ENCODE measurements around the gene GRAMD1B. TPM values are rescaled to one million over a fixed set of nuclear protein-coding genes. Genes with fewer than 3 reads are reported as not detected.

Gene GRAMD1B
- total RNA-seq, 1 donor from 2014 or later, result 17.6 TPM

DNA sequence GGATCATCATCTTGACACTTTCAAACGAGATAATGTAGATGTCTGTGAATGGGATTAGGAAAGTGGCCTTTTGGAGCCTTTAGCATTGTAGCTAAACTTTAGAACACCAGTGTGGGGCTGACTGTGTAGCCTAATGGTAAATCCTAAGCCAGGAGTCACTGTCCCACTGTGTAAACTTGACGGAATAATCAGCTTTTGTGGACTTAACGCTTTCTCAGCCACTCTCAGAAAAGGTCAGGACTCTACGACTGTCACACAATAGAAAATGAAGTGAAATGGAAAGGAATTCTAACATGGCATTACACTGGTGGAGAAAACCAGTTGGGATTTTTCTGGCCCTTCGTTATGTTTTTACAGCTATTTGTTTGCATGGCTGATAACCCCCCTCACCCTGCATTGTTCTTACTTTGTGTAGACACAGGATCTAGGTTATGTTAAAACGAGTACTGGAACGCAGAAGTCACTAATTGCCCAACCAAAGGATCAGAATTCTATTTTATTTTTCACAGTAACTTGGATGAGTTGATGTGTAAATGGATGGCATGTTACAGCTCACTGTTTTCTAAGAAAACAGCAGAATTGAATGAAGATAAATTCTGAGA is 22.0 kb upstream of the GRAMD1B start:
- ATAC-seq (no peak), DNase-seq (ENCODE audit: missing footprints) (no peak)
- intact Hi-C loops (cut with DNase I), result loop anchor here (1.0 to 2.0 kb wide), 3 partner anchors 70 to 105 kb away; no protein-coding TSS in a partner anchor

DNA sequence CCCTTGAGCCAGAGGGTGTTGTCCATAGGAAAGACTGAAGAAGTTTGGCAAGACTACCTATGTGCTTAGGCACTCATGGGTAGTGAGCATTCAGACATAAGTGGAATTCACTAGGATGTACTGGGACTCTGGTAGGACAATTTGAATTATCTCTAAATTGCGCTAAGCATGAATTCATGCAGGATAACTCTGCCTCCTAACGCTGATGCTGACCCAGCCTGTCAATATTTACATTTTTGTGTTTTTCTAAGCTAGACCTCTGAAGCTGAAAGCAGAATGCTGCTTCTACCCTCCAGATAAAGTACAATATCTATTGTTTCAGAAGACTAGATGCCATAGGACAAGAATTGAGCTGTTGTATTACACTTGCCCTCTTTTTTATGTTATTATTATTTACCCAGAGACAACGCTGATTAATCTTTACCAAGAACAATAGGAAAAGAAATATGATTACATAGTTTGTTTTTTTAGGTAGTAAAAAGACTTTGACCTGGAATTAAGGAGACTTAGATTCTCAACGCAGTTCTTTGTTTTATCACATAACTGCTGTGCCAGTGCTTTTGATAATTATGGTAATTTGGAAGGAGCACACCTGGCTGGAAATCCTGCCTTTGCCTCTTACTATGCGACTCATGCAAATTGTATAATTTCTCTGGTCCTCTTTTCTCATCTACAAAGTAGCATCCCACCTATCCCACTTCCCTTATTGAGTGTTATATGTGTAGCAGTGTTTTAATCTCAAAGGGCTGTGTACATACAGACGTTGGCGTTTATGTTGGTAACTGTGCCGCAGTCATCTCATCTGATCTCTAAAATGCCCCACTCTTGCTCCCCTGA is 21.2 kb upstream of the GRAMD1B start:
- ATAC-seq (no peak), DNase-seq (ENCODE audit: missing footprints) (no peak)
- intact Hi-C loops (cut with DNase I), result loop anchor here (1.0 kb wide), 1 partner anchor 102 kb away; no protein-coding TSS in a partner anchor

DNA sequence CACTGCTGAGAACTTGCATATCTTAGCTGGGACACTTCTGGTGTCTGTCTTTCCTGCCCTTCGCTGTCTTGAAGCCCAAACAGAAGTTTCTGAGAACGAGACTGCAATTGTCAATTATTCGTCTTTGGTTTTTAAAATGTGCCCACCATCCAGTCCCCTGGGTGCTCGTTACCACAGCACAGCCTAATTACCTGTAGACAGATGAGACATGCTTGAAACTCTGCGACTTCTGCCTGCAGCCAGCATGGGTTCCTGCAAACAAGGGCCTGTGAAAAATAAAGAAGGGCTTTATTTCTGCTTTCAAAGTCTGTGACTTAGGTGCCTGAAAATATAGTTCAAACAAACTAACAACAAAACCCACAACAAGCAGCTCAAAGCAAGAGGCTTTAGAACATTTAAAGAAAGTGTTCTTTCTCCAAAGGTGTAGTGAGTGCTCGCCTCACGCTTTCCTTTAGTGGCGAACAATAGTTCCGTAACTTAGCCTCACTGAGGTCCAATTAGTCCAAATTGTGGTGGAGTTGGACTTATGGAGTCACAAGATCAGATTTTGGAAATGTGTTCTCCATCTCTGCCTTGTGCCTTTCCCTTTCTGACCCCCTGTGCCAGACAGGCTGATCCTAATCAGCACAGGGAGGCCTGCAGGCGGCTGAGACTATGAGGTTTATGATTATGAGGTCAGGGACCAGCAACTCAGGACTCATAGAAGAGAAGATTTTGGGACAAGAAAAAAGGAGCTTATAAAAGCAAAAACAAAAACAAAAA is 20.4 kb upstream of the GRAMD1B start:
- intact Hi-C loops (cut with DNase I), result no loop called here
- no peak for DNase-seq (ENCODE audit: missing footprints)
- no peak for ATAC-seq

DNA sequence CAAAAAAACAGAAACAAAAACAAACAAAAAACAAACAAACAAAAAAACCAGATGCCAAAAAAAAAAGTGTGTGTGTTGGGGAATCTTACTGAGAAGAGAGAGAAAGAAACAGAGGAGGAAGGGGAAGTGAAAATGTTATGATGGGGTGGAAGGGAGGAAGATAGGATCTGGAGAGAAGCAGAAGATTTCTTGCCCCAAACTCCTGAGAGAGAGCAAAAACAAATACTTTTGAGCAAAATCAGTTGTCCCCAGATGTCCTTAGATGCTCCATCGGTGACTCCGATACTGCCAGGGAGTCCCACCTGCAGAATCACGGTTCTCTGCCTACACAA is 19.9 kb upstream of the GRAMD1B start:
- intact Hi-C loops (cut with DNase I), result no loop called here
- no peak for ATAC-seq

DNA sequence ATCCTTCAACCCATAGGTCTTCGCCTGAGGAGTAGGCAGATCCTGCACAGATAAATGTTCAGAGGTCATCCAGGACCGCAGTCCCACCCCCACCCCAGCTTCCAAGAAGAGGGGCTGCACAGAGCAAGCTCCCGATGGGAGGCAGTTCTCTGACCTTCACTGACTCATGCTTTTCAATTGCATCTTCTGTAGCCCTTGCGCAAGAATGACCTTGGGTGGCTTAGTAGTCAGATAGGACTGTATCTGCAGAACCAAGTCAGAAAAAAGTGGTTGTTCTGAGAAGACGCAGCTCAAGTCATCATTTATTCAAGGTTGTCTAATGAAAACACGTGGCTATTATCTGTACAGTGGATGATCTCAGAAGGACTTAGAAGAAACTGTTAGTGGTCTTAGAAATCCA is 16.4 kb upstream of the GRAMD1B start:
- ATAC-seq (no peak), DNase-seq (ENCODE audit: missing footprints) (no peak)
- intact Hi-C loops (cut with DNase I), result no loop called here

More for the DNA sequence above, 19.9 kb upstream of the GRAMD1B start:
- no peak for DNase-seq (ENCODE audit: missing footprints)

DNA sequence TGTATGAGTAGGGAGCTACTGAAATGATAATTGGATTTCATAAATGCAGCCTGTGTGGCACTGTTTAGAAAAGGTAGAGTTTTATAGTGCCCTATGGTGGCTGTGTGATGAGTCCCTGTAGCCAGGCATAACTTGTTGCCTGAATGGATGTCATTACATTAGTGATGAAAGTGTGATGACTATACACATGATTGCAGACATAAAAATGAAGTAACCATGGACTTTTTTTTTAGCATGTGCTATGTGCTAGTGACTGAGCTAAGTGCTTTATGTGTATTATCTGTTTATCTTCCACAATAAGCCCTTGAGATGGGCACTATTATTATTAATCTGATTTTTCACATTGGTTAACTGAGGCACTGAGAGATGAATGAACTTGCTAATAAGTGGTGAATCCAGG is 13.5 kb upstream of the GRAMD1B start:
- intact Hi-C loops (cut with DNase I), result no loop called here
- DNase-seq (ENCODE audit: missing footprints) (no peak), ATAC-seq (no peak)

DNA sequence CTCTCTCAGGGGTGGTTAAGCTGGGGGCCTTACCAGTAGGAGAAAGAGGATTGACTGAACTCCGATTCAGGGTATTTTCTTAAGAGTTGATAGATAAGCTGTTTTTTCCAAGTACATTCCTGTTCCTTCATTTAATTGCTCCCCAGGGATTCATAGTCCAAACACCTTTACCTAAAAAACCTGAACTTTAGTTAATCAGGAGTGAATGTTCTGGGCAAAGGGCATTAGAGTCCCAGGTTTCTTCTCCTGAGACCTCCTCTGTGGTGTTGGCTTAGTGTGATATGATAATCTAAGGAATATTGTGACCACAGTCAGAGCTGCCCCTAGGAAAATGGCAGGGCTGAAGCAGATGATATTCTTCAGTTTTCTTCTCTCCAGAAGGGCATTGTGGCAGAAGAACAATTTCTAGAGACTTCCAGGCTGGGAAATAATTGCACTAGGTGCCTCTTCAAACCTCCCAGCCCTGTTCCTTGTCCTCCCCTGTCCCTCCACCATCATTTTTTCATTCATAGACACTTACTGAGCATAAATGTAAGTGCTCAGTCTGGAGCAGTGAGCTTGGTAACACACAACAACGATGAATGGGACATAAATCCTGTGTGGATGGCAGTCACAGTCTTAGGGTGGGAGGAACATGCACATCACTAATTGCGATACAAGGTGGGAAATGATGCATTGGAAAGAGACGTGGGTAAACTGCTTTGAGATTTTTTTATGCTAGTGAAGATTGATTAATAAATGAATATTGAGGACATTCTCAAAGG is 11.5 kb upstream of the GRAMD1B start:
- ATAC-seq, result no peak
- no peak for DNase-seq (ENCODE audit: missing footprints)
- intact Hi-C loops (cut with DNase I), result no loop called here

DNA sequence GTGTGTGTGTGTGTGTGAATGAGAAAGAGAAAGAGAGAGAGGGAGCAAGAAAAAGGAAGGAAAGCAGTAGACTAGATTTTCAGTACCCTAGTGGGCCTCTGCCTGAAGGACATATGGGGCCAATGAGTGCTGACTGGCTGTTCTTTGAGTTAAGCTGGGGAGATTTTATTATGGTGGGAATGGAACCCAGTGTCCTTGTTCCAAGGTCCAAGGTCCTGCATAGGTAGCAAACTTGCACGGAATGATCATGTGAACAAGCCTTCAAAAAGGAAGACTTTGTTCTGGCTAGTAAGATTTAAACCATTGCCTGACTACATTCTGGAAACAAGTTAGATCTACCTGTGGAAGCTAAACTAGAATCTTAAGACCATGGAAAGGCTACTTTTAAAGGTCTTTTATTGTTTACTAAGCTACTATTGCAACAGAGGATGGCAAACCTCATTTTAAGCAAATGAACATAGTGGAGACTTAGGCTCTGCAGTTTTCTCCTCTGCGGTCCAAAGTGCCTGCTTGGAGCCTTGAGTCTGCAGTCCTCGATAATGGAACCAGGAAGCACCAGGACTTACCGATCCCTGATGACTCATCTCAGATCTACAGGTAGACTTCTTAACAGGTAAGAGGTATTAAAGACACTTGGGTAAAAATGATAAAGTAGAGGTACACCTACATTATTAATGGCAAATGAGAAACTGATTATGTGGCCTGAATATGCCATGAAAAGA is 10.2 kb upstream of the GRAMD1B start:
- ATAC-seq (no peak), DNase-seq (ENCODE audit: missing footprints) (no peak)
- intact Hi-C loops (cut with DNase I), result no loop called here

DNA sequence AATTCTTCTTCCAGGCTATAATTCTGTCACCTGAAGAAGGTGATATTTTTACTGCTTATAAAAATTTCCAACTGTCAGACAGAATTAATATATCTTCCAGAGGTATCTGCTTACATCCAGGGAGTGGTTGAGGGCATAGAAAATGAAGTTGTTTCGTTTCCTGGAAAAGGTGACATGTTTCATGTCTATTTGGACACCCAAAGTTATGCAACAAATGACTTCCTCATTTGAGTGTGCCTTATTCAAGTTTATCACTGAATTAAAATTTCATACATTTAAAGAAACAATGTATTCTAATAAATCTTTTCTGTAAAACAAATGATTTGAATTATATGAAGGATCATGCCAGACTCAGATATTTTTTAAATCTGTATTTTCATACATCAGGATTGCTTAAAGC is 8.5 kb upstream of the GRAMD1B start:
- DNase-seq (ENCODE audit: missing footprints) (no peak), ATAC-seq (no peak)
- intact Hi-C loops (cut with DNase I), result no loop called here

DNA sequence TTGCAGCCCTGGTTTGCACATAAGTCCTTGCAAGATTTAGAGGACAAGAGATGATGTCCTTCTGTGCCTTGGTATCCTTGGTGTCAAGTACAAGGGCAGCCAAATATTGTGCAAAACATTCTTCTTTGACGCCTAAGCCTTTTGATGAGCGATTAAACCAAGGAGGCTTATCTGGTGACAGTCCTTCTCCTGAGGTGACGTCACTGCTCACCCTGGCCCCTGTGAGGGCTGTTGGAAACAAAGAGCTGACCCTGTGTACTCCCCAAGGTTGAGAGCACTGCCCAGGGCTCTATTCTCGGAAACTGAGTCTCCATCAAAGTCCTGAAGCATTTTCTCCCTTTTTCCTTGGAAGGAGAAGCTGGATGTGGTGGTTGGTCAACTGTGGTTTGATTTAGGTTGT is 4.7 kb upstream of the GRAMD1B start:
- DNase-seq (ENCODE audit: missing footprints) (no peak), ATAC-seq (no peak)
- intact Hi-C loops (cut with DNase I), result no loop called here

DNA sequence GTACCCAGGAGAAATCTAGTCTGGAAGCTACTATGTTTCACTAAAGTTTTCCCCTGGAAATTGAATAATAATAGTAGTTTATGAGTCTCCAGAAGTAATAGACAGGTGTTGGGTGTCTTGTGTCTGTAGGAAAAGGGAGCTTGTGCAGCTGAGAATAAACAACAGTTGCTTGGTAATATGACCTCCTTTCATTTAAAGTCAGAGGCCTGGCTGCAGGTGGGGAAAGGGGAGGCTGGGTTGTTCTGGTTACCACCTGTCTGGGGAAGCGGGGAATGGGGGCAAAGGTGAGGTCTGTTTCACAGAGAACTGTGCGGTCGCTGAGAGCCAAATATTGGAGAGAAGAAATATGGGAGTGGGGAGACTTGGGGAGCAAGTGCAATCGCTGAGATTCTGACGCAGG is 3.3 kb upstream of the GRAMD1B start:
- DNase-seq (ENCODE audit: missing footprints) (no peak), ATAC-seq (no peak)
- intact Hi-C loops (cut with DNase I), result no loop called here

DNA sequence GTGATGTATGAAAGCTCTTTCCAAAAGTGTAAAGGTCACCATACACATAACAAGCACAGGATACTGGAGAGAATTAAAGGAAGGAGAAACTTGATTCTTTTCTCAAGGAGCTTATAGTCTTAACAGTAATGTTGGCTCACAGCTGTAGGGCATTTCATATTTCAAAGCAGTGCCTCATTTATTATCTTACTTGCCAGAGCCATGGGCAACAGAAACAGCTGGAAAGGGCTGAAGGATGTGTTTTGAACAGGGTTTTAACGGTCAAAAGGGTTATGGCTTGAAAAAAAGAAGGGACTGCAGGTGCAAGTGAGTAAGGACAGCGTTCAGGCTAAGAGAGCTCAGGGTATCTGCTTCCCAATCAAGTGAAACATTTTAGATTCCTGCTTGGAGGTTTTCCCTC is 2.7 kb upstream of the GRAMD1B start:
- no peak for DNase-seq (ENCODE audit: missing footprints)
- no peak for ATAC-seq
- intact Hi-C loops (cut with DNase I), result no loop called here

DNA sequence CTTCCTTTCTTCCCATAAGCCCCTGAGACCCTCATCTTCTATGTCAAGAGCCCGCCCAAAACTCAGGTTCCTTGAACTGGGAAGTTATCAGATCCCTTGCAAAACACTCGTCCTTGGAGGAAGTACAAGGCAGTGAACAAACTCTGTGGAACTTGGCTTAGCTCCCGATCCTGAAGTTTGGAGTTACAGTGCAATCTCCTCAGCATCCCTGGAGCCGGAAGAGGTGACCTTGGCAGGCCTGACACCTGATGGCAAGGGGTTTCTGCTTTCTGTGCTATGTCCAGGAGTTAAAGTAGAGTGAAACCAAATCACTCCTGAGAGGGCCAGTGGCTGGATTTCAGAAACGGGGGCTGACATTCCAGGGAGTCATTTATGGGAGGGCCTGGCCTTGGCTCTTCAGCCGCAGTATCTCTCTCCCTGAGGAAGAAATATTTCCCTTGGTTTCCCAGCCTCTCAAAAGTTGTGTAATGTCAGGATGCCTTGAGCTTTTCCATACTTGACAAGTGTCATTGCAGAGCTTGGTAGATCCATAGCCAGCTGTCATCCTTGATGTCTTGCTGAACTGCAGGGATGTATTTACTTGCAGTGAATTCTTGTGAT is 1.9 kb upstream of the GRAMD1B start:
- ATAC-seq (no peak), DNase-seq (ENCODE audit: missing footprints) (no peak)
- intact Hi-C loops (cut with DNase I), result no loop called here

DNA sequence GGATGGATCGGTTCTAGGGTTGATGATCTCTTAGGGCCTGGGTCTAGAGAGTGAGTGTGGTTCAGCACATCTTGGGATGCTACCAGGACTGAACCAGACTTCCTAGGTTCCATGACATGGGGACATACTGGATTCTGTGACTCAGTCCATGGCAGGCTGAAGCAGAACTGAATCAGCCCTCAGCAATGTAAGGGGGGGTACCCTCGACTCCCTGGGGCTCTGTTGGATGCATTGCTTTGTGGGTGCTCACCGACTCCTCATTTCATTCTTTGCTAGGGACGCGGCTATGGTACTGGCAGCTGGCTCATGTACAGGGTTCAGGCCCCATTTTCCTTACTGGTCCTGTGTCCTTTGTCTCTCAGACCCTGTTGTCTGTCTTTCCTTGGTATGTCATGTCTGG is 733 bp upstream of the GRAMD1B start:
- ATAC-seq (no peak), DNase-seq (ENCODE audit: missing footprints) (no peak)
- intact Hi-C loops (cut with DNase I), result no loop called here

DNA sequence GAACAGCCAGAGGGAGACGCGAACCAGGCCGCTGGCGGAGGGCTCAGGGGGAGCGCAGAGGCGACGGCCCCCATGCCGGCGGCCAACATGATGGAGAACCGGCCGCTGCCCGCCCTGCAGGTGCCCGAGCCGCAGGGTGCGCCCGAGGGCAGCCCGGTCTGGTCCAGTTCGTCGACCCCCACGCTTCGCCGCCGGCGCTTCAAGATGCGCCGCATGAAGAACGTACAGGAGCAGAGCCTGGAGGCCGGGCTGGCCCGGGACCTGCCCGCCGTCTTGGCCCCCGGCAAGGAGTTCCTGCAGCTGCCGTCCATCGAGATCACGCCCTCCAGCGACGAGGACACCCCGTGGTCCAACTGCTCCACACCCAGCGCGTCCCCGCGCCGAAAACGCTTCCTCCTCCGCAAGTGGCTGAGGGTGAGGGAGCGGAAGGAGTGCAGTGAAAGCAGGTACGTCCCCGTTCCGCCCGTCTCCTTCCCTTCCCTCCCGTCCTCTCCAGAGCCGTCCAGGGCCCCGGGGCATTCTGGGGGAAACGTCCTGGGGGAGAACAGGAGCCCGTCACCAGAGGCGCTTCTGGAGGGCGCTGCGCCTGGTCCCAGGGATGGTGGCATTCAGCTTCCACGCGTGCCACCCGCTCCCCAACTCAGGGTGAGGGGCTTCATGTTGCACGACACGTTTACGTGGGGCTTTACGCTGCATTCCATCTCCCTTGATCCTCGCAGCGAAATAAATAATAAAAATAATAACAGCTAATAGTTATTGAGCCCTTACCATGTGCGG is 840 bp downstream of the GRAMD1B start:
- intact Hi-C loops (cut with DNase I), result no loop called here
- ATAC-seq (peak; percentile 70), DNase-seq (ENCODE audit: missing footprints) (peak; percentile 92)

DNA sequence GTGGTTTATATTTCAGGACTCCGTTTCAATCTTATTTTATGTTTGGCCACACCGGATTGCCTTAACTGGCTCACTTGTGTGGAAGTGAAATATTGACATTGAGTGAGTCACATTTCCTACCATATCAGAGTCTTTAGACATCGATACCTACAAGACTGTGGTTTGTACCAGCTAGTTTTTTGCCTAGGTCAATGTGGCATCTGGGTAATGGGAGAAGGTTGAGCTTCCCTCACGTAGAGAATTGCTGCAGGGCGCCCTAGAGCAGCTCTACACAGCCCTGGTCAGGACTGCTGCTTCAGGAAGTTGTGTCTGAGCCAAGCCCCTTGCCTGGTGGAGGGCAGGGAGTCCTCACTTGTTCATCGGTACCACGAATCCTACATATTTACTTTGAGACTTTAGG is 1.6 kb downstream of the GRAMD1B start:
- ATAC-seq, result no peak
- intact Hi-C loops (cut with DNase I), result no loop called here
- DNase-seq (ENCODE audit: missing footprints), result no peak

DNA sequence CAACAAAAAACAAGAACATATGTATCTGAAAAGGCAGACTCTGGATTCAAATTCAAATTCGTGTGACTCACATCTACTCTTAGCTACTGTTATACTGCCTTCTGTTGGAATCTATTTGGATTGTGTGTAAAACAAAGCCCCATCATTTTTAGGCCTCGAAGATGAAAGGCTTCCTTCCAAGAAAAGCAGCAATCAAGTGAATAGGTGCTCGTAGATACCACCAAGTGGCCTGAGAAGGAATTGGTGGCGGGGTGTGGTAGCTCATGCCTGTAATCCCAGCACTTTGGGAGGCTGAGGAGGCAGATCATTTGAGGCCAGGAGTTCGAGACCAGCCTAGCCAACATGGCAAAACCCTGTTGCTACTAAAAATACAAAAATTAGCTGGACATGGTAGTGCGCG is 4.2 kb downstream of the GRAMD1B start:
- no peak for DNase-seq (ENCODE audit: missing footprints)
- no peak for ATAC-seq
- intact Hi-C loops (cut with DNase I), result no loop called here

DNA sequence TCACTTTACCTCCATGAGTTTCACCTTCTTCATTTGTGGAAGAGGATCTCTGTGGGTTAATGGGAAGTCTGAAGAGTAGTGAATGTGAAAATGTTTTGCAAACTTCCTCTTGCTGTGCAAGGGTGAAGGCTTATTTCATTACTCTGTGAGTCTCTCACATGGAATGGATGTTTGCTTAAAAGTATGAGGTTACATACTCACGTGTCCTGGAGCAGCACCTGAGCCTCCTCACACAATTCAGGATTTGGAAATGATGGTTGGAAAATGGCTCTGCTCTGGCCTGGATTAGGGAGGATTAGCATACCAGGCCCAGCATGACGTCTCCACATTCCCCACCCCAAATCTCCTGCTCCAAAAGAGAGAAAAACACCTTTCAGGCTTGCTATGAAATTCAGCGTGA is 4.8 kb downstream of the GRAMD1B start:
- intact Hi-C loops (cut with DNase I), result no loop called here
- no peak for ATAC-seq
- DNase-seq (ENCODE audit: missing footprints), result no peak

Data from Right ventricle myocardium inferior (tissue), 1 donor.